ENCODE measurements around the gene PPM1H.

PPM1H gene

DNA sequence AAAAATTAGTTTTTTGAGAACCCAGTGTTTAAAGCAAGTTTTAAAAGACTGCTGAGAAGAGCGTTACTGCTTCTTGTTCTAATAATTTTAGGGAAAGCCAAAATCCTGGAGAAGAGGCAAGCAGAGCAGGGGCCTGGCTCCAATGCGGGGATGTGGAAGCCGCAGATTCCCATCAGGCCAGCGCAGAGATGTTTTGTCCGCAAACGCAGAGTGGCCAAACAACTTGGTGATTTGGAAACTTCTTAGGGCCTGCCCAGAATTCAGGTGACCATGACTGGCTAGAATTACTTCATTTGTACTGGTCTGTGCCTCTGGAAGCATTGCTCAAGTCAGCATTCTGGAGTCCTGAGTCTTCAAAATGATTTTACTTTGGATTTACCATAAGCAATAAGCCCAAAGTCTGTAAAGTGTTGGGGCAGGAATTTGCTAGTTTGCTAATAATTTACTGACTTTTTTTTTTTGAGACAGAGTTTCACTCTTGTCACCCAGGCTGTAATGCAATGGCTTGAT, 208.4 kb downstream of the PPM1H start:
- no peak for DNase-seq

DNA sequence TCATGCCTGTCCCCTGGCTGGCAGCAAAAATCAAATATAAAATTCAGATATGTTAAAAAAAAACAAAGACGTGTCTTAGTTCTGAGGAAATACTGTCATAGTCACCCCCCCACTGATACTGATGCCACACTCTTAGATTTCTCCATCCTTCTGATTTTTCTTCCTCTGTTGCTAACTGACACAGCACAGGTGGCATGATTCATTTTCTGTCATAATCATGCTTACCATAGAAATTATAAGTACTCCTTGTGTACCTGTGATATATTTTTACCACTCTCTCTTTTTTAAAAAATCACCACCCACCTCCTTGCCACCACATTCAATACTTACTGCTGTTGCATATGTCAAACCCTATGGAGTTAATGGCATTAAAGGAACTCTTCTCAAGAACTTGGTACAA, 209.2 kb downstream of the PPM1H start:
- no peak for DNase-seq

DNA sequence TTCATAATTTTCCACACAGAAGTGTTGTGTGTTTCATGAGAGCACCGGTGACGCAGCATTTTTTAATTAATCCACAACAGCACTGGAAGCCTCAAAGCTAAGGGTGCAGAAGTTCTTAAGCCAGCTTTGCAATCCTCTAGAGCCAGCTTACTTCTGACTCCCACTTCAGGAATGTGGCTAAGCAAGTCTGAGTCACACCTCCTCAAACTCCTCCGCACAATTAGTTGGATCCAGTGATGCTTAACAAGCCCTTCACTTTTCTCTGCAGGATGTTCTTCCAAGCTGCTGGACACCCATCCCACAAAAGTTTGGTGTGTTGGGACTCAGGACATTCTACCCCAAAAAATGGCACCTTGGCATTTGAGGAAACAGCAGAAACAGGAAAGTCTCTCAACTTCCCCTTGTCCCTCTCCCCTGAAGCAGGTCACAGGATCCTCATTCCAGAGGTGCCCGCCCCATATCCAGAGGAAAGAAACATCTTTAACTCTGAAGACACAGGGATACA, 210.0 kb downstream of the PPM1H start:
- no peak for DNase-seq

GRCh38 chr12:62724285-62724684, 210.7 kb downstream of the PPM1H start:
- DNase-seq = no peak

DNA sequence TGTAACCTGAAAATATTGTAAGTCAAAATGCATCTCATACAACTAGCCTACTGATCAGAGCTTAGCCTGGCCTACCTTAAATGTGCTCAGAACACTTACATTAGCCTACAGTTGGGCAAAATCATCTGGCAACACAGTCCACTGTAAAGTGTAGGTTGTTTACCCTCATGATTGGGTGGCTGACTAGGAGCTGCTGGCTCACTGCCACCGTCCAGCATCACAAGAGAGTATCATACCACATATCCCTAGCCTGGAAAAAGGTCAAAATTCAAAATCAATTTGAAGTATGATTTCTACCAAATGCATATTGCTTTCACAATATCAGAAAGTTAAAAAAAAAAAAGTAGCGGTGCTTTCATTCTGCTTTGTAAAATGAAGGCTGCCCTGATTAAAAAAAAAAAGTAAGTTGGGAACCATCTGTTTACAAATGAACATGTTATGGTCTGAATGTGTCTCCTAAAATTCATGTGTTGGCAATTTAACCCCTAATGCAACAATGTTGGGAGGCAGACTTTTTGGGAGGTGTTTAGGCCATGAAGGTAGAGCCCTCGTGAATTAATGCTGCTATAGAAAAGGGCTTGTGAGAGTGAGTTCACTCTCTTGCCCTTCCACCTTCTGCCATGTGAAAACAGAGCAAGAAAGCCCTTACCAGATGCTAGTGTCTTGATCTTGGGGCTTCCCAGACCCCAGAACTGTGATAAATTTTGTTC, 211.8 kb downstream of the PPM1H start:
- DNase-seq = no peak

DNA sequence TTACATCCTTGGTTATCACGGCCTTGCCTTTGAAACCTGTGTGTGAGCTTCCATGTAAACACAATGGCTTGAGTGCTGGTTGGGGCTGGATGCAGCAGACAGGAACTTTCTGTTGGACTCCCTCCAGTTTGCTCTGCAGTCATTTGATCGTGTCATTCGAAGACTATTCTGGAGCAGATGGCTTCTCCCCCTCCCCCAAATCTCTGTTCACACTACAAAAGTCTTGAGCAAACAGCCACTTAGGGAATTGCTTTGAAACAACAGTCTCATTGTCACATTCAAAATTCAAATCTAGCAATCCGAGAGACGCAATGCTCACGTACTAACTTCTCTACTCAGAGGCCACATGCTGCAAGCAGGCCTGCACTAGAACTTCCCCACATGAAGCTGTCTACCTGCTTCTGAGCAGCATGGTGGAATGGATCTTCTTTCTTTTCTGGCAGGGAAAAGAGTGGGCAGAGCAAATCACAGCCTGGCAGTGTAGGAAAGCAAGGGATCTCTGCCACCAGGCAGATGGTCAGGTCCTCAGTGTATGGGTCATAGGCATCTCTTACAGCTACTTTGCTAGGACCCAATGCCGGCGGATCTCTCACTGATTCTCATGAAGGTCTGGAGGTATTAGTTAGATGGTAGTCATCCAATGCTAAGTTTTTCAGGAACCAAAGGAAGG, 214.2 kb downstream of the PPM1H start:
- peak in 1 of 2 experiments; percentile 47 for DNase-seq

DNA sequence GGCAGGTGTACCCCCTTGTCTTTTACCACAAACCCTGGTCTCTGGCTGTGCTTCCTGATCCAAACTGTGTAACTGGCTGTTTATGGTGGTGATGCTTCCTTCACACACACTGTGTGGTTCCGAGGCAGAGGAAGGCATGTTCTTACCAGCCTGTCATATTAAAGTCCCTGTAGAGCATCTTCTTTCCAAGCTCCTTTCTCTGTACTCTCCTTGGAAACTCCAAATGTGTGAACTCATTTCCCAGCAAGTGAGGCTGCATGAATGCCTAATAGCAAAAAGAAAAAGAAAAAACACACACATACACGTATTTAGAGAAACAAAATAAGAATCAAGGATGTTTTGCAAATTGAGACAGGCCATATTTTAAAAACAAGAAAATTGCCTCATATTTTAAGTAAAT, 214.9 kb downstream of the PPM1H start:
- no peak for DNase-seq

GRCh38 chr12:62718762-62719426, 216.1 kb downstream of the PPM1H start:
- DNase-seq = no peak

DNA sequence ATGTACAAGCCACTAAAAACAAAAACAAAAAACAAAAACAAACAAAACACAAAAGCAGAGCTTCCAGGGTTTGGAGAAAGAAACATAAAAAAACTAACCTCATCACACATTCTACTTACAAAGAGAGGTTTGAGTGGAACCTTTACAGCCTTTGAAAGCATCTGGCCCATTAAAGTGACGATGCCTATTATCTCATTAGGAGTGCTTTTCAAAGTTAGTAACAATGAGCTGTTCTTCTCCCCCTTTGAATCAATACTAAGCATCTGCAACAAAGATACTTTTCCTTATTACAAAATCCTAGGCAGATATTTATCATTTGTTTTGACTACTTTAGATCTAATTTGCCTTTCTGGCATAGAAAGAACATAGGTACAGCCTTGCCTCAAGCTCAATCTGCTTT, 217.3 kb downstream of the PPM1H start:
- DNase-seq = no peak

DNA sequence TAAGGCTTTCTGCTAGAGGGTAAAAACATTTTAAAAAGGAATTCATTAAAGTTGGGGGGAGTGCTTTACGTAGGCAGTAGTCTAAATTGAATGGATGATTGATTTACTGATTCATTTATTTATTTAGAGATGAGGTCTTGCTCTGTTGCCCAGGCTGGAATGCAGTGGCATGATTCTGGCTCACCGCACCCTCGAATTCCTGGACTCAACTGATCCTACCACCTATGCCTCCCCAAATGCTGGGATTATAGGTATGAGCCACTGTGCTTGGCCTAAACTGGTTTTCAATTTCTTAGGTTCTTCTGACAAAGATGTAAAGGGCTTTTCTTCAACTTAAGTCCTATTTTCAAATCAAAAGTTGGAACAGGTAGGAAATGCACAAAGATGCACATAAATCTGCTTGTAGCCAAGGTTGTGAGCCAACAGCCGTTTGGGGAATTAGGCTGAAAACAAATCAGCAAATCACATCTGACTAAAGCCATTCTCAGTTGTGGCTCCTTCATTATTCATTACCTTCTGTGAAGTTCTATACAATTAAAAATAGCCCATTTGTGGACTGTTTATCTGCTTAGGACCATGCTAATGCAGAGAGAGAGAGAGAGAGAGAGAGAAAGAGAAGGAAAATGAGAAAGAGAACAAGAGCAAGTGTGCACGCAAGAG, 218.0 kb downstream of the PPM1H start:
- no peak for DNase-seq

- no peak for DNase-seq
These were observed 218.9 kb downstream of the PPM1H start for GRCh38 chr12:62716037-62716436.

DNA sequence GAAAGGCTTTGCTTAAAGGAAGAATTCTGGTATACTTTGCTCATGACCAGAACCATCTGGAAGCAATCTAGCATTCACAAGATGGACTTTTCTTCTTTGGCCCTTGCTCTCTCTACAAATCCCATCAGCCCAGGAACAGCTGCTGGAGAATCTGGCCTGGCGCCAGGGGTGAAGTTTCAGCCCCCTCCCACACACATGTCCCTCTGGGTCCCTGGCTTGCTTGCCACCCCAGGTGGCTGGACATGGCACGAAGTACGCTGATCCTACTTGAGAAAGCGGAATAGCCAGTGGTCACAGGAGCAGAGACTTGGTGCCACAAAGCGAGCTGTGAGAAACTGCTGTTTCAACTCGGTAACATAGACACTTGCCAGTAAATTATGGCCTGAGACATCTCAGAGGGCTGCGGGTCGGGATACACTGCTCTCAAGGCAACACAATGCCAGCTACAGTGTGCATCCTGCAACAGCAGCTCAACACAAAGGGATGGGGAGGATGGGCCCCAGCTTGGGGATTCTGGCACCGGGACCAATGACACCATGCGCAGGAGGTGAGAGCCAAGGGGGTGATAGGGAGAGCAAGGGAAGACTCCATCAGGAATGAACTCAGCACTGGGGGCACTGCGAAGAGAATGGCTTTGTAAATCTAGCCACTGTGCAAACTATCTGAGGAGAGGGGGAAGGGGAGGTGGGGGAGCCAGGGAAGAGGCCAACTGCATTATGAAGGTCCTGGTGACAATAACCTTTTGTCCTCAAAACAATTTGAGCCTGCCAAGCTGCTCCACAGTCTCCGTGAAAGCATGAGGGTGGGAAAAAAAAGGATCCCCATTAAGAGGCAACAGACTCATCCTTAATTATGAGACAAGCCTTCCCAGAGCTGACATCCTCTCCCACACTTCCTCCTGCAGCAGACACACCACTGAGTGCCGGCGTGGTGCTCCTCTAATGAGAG, 219.9 kb downstream of the PPM1H start:
- no peak for DNase-seq

GRCh38 chr12:62714181-62714773, 220.7 kb downstream of the PPM1H start:
- DNase-seq = no peak

DNA sequence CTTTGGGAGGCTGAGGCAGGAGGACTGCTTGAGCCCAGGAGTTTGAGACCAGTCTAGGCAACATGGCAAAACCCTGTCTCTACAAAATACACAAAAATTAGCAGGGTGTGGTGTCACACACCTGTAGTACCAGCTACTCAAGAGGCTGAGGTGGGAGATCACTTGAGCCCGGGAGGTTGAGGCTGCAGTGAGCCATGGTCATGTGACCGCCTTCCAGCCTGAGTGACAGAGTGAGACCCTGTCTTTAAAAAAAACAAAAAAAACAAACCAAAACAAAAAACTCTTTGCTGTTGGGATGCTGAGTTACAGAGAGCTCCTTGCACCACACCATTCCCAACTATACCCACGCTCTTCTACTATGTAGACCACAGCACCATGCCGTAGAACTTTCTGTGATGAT, 221.2 kb downstream of the PPM1H start:
- no peak for DNase-seq

DNA sequence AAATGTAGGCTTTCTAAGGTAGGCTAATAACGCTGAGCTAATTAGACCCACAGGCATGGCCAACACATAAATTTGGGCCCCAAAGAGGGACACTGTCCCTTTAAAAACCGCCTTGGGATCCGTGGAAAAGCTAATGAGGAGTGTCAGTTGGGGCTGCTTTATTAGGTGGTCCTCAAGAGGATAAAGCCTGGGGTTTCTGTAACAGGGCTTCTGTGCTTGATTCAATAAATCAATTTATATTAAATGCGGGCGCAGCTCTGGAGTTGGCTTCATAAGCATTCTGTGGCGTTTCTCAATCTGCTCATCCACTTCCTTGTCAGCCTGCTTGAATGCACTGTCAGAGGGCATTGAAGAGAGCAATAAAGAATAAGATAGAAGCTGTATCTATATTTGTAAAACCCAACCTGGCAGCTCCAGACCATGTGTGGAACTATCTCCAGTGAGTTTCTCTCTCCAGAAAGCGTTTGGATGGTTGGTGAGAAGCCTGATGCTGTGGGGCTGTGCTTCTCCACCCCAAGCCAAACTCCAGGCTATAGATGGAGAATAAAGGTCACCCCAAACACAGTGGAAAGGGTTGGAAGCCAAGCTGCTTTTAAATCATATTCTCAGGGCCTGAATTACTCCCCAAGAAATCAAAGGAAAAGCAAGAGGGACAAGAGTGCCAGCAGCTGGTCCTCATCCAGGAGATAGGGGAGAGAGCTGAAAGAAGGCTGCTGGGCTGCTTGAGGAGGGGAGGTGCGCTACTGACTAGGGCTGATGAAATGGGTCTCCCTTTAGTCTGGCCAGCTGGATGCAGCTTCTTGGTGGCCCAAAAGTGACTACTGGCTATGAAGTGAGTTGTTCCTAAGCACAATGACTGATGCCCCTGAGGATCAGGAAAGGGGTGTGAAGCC, 222.0 kb downstream of the PPM1H start:
- DNase-seq = no peak

DNA sequence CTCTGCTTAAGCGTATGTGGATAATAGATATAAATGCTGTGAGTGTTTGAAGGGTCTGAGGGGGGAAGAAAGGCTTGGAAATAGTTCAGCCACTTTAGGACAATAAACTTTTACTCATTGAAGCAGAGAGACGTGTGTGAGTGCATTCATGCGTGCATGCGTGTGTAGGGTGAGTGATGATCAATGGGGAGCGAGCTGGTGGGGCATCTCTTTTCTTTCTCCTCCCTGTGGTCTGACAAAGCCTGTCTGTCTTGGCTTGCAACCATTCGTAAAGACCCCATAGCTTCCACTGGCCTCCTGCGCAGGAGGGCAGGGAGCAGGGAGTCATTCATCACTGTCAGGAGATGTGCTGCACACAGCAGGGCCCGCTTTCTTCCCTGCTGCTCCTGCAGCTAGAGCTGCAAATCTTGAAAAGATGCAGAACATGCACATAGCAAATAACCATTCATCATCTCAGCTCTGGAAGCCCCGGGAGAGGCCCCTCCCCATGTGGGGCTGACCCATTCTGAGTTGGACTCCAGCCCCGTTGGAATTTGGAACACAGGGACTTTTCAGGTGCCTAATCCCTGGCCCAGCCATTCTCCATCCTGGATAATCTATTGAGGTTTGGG, 223.2 kb downstream of the PPM1H start:
- no peak for DNase-seq

DNA sequence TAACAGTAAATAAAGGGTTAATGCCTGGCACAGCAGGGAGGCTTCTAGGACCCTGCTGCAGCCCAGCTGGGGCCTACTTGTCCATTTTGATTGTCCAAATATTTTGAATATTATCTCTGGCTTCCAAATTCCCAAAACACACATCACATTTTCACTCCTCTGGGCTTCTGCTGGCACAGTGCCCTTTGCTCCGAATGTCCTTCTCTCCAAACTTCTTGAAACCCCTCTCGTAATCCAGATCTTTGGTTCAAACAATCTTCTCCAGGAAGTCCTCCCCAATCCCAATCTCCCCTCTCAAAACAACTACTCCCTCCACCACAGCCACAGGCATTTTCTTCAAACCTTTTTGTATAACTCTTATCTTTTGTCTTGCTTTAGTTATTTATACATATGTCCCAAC, 225.6 kb downstream of the PPM1H start:
- DNase-seq = no peak

DNA sequence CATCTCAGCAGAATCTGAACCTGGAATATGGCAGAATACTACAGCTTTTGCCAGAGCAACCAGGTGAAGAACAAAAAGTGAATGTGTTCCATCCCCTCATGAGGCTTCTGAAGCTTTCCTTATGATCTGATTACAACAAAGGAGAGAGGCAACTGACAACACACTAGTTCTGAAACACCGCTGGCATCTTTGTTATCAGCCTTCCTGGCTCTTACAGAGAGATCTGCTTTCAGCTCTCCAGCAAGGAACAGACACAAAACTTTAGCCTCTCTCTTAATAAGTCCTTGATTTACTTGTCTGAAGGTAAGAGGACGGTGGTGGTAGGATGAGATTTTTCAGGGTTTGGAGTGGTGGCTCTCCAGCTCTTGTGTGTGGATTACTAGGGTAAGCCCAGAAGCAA, 227.0 kb downstream of the PPM1H start:
- DNase-seq = no peak

DNA sequence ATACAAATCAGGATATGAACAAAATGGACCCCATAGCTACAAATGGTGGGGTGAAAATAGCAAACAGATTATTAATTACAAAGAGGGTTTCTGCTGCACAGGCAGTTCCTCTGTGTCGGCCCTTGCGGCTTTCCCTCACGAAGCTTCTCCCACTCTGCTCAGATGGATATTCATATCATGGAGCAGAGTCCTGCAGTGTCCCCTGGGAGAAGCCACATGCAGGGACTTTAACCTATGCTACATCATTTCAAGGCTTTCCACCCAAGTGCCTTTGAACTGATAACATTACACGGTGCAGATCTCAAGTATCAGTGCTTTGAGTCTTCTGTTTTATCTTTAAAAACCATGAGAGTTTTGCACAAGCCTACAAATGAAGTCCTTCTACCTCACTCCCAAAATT, 229.1 kb downstream of the PPM1H start:
- DNase-seq = no peak

DNA sequence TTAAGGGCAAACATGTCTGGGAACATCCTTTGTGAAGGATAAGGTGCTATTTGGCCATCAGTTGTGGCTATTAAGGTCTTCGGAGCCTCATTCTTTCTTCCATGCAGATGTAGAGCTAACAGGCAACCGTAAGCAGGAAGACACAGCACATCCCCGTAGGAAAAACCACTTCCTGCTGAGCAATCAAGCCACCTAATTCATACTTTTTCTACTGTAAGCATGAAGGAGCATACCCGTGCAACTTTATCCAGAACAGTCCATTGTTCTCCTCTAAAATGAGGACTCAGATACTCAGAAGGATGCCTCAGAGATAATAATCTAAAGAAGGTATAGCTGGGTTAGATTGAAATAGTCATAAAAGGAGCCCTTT, 232.0 kb downstream of the PPM1H start:
- DNase-seq = no peak
